COLO668 (cell line): ENCODE data around the gene OSBPL5.
A peak's percentile ranks its signal among the peaks of the same experiment; 100 is the strongest.

Experiments used
- DNase-seq: peaks from one replicate; lab custom pipeline; 2025; ENCODE audit not compliant: unreplicated experiment; lab: John Stamatoyannopoulos, UW

Gene OSBPL5

DNA sequence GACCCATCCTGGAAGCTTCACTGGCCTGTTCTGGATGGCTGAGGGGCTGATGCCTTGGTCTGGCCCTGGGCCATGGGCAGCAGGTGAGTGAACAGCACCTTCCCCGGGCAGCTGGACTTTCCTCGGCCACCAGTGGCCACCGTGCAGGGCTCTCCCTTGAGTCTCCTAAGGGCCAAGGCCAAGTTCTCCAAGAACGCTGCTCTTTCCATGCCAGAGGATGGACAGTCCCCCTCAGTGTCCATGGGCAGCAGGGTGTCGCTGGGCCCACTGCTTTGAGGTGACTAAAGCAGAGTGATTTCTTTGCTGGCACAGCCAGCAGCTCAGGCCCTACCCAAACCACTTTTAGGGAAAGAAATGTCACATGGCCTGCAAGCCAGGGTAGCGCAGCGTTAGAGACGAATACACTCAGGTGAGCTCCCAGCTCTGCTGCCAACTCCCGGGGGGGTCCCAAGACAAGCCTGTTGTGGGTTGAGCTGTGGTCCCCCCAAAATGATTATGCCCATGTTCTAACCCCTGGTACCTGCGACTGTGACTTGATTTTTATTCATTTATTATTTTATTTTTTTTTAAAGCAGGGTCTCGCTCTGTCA lies 104.6 kb downstream of the OSBPL5 start:
- no peak for DNase-seq

DNA sequence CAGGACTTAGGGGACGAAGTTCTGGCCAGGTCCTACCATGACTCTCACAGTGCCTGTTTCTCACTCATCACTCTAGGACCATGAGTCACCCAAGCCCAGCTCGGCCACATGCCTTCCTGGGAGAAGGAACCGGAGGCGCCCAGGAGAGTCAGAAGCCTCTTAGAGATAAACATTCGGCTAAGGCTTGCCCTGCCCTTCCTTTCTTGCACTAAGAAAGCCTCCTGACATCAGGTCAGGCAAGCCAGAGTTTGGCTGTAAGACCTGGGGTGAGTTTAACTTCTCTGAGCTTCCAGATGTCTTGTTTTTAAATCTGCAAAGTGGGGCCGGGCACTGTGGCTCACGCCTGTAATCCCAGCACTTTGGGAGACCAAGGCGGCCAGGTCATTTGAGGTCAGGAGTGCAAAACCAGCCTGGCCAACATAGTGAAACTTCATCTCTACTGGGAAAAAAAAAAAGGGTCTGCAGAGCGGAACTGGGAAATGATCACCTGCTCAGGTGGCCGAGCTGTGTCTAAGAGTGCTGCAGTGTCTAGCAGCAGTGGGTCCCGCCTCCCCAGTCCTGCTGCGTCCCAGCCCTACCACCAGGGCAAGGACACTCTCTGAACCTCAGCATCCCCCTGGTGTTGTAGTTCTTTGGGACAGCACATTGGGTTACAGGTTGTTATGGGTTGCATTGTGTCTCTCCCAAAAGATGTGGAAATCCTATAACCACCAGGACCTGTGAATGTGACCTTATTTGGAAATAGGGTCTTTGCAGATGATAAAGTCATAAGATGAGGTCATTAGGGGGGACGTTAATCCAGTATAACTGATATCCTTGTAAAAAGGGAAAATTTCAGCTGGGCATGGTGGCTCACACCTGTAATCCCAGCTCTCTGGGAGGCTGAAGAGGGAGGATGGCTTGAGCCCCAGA lies 106.1 kb downstream of the OSBPL5 start:
- no peak for DNase-seq

DNA sequence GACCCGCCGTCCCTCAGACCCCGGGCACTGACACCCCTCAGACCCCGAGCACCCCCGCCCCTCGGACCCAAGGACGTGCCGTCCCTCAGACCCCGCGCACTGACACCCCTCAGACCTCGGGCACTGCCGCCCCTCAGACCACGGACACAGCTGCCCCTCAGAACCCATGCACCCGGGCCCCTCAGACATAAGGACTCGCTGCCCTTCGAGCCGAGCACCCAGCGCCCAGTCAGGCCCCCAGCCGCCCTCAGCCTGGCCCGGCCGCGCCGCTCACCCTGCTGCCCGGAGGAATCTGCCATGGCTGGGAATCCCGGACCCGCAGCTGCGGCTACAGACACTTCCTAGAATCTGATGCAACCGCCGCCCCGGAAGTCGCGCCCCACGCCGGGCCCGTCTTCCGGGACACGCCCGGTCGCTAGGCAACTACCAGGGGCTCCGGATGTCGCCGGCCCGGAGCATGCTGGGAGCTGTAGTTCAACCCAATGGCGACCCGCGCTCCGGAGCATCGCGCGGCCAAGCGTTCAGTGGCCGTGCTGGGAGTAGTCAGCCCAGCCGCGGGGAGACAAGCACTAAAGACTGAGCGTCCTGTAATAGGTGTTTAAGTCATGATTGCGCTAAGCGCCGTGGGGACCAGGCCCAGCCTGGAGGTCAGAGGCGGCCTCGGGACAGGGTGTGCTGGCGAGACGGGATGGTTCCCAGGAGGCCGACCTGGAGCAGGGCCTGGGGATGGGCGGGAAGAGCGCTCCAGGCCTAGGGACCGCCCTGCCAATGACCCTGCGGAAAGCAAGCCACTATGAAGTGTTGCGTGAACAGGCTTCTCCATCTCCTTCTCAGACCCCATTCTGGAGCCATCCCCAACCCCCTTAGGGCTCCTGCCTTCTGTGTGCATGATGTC lies 107.8 kb downstream of the OSBPL5 start, which contains the start of gene CARS1:
Gene CARS1, minus strand, starts transcription at position 355 of the 895 bp plus-strand sequence. Its CDS starts 56 bp downstream, at position 299.
- peak; percentile 96 for DNase-seq

DNA sequence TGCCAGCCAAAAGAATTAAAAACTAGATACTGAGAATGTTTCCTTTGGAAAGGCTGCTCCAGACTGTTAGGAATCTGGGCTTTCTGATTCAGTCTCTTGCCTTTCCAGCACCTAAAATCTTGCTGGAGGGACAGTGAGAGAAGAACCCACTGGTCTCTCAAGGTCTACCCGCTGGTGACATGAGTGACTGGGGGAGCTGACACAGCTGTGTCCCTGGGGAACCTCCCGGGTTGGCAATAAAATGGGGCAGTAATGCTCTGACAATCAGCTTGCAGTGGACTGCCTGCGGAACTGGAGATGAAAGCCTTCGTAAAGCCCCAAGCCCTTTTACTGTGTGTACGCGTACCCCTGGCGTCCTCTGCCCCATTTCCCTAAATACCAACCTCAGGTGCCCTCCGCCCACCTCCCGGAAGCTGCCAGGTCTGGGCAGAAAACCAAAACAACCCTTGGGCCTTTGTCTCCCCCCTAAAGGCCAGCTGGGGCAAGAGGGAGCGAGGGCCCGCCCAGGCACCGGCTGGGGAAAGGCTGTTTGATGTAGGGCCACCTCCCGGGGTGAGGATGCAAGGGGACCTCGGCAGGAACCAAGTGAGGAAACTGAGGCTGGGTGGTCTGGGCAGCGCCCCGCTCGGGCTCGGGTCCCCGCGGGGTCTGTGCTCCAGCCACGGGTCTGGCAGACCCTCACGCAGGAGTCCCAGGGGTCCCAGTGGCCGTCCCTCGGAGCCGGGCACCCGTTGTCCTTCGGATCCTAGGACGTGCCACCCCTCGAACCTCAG lies 108.6 kb downstream of the OSBPL5 start:
- DNase-seq: peak; percentile 19

DNA sequence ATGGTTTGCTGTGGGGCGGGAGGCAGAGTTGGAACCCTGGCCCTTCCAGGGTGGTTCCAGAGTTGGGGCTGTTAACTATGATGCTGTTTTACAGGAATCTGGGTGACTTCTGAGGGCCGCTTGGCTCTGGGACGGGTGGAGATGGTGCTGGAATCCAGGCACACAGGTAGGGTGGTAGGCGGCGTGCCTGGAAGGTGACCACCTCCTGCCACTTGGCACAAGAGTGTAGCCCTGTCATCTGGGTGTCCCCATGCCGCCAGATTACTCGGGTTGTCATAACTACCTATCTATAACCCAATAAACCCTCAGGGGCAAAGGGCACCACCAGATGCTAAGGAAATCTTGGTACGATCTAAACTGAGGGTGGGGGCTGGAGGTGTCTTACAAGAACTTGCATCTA lies 109.2 kb downstream of the OSBPL5 start:
- DNase-seq: no peak

DNA sequence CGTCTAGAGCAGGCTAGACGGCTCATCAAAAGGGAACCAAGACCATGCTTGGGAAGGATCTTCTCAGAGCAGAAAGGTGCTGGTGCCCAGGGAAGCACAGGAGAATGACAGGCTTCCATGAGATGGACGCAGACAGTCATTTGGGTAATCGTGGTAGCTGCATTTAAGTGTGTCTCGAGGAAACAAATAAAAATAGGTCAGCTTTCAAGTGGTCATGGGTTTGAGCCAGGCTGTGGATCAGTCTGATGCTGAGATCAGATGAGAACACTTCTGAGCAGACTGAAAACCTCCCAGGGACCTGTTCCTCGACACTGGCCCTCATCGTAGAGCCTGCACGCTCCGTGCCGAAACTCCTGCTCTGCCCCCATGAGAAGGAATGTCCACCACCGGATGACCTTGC lies 112.5 kb downstream of the OSBPL5 start:
- DNase-seq: no peak

DNA sequence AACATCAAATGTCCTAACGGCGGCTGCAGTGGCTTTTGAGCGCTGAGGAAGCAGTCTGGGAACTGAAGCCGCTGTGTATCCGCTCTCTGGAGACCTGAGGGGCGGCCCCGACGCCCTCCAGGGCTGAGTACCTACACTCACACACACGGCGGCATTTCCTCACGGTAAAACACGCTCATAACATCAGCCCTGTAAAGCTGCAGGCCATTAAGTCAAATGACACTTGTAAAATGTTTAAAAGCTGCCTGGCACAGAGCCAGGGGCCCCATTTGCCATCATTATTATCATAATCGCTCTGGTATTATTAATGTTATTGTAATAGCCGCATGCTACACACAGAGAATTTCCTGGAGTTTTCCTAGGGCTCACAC lies 113.0 kb downstream of the OSBPL5 start:
- DNase-seq: no peak

DNA sequence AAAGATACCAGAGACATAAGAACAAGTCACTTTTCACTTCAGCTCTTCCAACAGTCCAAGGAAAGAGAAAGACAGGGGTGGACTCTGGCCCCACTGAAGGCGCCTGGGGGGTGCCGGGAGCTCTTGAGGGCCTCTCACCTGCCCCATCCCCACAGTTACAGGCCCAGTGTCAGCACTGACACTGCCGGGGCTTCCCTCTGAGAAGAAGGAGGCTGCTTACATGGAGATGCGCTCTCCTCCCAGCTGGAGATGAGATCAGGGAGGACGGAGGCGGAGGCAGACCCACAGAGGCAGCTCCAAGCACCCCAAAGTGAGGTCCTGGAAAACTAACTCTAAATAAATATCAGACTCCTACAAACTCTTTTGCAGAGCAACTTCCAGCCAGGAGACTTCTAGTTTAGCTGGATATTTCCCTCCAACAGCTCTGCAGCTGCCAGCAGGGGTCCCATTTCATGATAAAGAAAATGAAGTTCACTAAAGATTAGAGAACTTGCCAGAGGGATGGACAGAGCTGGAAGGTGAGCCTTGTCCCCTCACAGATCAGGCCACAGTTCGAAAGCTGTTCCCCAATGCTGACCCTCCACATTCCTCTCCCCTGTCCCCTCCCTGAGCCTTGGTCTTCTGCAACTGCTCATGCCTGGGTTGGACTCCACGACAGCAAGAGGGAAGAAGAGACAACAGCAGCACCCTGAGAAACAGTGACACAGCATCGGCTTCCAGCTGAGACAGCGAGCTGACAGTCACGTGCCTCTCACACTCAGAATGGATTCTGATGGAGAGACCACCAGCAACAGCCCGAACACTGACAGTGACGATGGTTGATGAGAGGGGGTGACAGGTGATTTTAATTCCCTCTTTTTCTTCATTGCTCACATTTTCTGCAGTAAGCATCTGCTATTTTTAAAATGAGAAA lies 113.7 kb downstream of the OSBPL5 start:
- DNase-seq: no peak

DNA sequence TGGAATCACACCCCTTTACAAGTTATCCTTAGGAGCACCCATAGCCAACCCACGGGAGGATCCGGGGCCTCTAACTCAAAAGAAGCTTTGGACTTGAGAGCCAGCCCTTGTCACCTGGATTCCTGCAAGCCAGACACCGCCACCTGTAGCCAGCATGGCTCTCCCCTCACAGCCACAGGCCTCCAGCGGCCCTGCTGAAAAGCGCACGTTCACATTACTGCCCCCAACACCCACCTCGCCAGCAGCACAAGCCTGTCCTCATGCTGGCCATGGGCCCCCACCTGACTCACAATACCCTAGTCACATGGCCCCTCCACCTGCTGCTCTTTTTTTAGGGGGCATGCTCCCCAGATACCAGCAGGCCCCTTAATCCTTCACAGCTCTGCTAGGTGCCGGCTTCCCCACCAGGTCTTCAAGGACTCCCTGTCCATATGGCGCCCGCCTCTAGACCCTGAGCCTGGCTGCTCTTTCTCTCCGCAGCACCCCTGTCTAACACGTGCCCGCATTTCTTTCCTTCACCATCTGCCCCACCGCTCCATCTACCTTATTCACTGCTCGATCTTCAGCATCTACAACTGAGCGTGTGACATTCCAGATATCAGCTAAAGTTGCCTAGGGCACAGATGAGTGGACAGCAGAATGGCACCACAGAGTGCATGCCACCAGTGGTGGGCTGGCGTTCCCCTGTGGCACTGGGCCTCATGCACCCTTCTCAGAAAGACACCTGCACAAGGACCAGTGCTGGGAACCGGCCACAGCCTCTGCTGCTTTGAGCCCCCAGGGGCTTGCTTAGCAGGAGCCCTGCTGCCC lies 114.5 kb downstream of the OSBPL5 start:
- DNase-seq: peak; percentile 33

DNA sequence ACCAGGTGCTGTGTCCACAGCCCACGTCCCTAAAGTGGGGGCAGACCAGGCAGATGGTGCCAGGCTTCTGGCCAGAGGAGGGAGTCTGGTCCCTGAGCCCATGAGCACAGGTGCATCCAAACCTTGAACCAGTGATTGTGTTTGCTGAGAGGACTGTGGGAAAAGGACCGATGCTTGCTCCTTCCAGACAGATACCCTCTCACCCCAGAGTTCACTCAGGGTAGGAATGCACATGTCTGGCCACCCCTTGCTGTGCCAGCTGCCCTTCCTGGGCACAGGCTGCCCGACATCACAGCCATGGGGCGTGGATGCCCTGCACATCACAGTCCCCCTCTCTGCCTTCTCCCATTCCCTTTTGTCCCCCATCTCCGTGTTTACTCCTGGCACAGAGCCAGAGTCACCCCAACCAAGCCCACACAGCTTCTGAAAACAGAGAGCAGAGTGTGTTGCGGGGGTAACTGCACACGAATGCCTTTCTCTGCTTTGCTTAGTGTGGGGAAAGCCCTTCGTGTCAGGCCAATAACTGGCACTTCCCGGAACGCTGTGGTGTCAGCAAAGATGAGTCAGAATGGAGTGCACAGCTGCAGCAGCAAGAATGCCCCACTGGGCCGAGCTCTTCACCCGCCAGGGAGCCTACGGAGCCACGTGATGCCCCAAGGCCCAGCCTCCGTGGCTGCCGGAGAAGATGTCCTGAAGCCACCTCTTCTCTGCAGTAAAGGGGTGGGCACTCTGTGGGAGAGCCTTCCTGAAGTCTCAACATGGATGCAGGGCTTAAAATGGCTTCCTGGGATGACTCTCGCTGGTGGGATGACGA lies 115.5 kb downstream of the OSBPL5 start:
- peak; percentile 89 for DNase-seq

DNA sequence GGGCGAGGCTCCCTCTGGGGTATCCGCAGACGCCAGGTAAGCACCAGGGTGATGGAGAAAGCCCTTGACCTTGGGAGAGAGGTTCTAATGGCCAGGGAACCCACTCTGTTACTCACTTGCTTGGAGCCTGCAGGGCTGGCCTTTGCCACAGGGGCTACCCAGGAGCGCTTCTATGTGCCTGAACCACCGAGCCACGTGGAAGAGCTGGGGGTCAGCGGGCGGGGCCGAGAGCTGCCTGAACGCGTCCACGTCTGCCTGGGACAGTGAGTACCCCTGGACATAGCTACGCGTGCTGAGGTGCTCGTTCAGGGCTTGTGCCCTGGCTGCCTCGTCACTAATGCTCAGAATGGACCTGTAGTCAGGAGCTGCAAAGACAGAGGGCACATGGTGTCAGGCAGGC lies 117.5 kb downstream of the OSBPL5 start:
- no peak for DNase-seq

DNA sequence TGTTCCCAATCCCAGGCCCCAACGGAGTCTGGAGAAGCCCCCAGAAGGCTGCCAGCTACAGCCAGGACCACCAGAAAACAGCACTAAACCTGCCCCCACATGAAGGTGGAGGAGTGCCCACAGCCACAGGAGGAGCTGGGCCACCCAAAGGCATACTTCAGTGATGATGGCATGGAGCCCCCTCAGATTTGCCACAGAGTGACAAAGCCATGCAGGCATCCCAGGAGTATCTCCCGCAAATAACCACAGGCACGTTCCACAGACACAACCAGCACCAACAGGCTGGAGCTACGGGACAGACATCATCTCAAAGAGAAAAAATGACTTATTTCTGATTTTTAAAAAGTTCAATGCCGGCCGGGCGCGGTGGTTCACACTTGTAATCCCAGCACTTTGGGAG lies 118.5 kb downstream of the OSBPL5 start:
- no peak for DNase-seq

DNA sequence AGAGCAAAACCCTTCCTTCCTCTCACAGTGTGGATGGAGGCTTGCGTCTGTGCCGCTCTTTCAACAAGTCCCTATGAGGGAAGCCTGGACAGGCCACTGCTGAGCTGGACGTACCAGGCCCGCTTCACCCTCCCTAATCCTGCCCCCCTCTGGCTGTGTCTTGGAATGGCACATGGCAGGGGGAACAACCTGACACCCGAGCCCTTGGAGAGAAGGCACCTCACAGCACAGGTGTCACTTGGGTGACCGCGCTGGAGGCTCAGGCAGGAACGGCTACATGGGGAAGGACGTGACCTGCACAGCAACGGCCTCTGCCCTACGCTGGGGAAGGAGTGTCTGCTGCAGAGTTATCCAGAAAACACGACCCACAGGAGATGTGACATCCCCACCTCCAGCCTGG lies 118.9 kb downstream of the OSBPL5 start:
- peak; percentile 4 for DNase-seq

DNA sequence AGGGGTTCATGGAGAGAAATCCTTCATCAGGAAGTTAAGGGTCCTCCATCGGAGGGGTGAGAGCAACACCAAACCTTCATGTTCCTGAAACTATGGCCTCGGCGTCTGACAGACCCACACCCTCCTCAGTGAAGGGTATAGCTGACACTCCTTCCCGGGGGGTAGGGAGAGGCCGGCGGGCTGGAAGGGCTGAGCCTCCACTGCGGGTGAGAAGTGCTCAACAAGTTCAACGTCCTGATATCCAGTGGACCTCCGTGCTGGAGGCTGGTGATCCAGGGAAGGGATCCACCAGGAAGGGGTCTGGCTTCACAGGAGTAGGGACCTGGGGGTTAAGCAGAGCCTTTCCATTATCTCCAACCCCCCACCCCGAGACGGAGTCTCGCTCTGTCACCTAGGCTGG lies 120.2 kb downstream of the OSBPL5 start:
- no peak for DNase-seq

DNA sequence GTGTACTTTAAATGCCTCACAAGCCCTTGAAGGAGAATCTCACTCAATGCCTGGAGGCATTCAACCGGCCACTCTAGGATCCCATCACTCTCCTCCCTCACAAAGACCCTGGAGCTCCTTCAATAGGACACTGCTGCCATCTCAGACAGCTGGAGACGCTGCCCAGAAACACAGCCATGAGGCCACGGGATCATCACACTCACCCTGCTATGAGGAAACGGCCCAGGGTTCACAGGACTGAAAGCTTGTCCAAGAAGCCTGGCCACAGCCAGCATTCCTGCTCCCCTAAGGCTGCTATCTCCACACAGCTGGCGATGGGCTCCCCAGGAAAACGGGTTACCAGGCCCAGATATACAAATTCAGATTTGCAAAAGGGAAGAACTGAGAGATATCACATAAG lies 121.1 kb downstream of the OSBPL5 start:
- DNase-seq: no peak

DNA sequence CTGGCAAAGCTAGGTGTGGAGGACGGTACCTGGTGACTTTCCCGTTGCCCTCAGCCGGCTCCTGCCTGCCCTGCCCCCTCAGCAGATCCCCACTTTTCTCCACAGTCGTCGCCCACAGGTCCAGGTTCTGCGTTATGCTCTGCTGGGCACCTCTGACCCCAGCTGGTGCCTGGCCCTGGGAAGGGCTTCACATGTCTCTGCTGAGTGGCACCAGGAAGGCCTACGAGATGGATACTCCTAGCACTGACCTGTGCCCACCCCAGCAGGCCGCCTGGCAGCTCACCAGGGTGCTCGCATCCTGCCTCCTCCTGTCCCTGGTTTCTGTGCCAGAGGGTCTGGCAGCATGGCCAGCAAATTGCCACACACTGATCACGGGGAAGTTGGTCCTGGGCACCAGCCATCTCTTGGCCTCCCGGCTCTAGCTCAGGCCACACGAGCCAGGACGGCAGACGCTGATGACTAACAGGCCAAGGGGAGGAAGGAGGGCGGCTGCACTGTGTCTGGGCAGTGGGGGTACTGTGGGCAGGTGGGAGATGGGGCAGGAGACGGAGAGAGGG lies 121.7 kb downstream of the OSBPL5 start:
- no peak for DNase-seq

DNA sequence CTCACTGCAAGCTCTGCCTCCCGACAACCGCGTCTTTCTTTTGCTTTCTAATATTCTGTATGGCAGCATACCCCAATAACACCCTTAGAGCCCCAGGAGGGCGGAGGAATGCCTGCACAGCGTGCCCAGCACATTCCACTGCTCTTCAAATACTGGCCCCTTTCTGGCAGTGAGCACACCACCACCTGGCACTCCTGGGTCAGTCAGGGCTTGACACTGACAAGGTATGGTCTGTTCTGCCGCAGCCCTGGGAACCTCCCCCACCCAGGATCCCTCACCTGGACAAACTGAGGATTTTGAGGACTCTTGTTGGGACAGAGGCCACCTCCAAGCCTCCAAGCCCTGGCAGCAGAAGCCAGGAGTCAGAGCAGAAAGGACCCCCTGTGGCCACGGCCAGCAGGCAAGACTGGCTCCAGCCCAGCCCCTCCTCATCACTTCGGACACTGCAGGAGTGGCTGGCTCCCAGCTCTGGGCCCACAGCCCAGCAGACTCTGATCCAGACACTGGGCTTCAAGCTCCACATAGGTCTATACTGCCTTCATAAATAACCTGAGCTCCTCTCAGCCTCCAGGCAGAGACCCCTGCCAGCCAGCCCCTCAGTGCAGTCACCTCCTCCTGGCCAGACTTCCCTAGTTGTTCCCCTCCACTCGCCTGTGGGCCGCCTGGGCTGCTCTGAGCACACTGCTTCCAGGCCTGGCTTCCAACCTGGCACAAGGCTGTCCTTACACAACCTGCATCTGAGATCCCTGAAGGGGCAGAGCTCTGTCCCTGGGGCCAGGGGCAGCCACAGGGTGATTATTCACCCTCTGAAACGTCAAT lies 122.4 kb downstream of the OSBPL5 start:
- DNase-seq: no peak
